T47D (cell line): ENCODE results near the gene IL1RAPL2.

Source experiments
- DNase-seq, 2 experiments: peaks; one replicate each; pipeline versions ENCODE4 v3.0.0 to v3.0.0-alpha.2; 2011 to 2012; ENCODE audit warnings: low read depth in 1 of 2, low spot score in 1 of 2
- JUND ChIP-seq: IDR thresholded peaks from 2 replicates; pipeline ENCODE4 v1.6.1; 2012; ENCODE audit warnings: low read depth
- in situ Hi-C: cut with HindIII; loops from 2 replicates; pipeline ENCODE4 v1.10.0; 2016; ENCODE audit warnings: low sequenced_read_pairs, low pct_unique_long_range_greater_than_20kb

Gene IL1RAPL2

GRCh38 chrX:105515561-105515960 is 949.6 kb downstream of the IL1RAPL2 start:
- in situ Hi-C loops = no loop called here
- DNase-seq = no peak
- no peak for TF ChIP-seq JUND

DNA sequence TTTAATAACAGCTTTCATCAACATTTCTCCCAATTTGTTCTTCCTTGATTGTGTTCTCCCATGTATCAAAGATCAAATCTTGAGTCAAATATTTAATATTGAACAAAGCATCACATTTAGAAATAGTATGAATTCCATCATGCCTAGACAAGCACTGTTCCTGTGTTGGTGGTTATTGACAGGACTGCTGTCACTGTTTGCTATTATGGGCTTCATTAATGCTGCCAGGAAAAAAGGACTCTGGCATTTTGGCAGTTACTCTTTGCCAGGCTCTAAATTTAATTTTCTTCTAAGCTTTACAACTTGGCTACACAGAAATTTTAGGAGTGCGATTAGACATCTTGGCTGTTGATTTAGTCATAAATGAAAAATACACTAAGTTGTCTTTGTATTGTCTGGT is 960.4 kb downstream of the IL1RAPL2 start:
- in situ Hi-C loops = no loop called here
- no peak for DNase-seq
- no peak for TF ChIP-seq JUND

DNA sequence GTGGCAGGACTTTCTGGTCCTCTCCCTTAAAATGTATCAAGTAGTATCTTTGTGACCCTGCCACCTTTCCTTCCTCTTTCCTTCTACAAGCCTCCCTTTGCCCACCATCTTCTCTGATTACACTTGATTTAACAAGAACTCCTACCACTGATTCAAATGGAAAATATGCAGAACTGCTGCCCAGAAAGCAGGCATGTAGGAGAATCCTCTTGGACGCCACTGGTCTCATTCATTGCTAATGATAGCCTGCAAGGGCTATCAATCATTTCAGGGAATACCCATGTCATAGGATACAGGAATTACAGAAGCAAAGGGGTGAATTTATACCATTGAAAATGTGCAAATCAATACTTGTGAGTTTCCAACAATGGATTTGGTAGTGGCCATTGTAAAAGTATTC is 961.8 kb downstream of the IL1RAPL2 start:
- in situ Hi-C loops = no loop called here
- no peak for TF ChIP-seq JUND

DNA sequence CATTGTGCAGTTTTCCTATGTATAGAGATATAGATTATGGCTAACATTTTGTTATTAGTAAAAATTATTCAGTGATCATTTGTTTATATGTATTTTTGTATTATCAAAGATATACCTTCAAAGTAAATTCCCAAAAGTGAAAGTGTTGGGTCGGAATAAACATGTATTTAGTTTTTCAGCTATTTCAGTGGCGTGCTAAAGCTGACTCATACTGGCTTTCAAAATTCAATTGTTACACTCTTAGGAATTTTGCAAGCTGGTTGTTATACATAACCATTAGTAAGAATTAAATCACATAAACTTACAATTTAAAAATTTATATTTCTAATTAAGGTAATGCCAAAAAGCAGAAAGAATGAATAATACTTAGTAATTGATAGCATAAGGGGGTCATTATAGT is 968.0 kb downstream of the IL1RAPL2 start:
- DNase-seq = no peak
- TF ChIP-seq JUND = no peak
- in situ Hi-C loops = no loop called here

More for the DNA sequence above, 961.8 kb downstream of the IL1RAPL2 start:
- no peak for DNase-seq

DNA sequence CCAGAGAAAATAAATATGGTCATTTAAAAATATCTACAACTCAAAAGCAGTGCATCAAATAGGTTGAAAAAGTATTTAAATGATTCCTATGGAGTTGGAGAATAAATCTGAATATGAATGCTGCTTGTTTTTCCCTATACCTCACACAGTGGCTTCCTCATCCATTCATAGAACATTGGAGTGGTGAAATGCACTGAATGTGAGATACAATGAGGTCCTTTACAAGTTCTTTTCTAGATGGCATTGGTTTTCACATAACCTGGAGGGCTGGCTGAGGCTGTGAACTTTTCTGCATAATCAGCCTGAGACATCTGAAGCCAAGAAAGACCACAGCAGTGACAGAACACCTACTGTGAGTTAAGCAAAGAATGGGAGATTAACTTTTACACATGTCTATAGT is 977.3 kb downstream of the IL1RAPL2 start:
- in situ Hi-C loops = no loop called here
- DNase-seq = no peak
- no peak for TF ChIP-seq JUND

- in situ Hi-C loops = no loop called here
- TF ChIP-seq JUND = no peak
- no peak for DNase-seq
Observed at GRCh38 chrX:105550043-105550663, 984.2 kb downstream of the IL1RAPL2 start.

DNA sequence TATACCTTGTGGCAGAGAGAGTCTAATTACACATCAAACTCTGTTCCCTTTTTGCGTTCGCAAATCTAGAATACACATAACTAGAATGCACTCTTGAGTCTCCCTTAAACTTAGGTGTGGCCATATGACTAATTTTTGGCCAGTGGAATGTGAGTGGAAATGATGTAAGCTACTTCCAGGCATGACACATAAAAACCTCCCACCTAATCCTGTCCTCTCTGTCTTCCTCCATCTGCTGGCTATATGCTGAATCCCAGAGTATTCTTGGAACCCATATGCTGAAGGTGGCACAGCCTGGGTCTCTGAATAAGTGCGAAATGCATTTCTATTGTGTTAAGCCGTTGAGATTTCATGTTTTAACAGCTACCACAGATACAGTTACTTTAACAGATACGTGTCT is 986.4 kb downstream of the IL1RAPL2 start:
- in situ Hi-C loops = no loop called here
- no peak for DNase-seq

GRCh38 chrX:105553118-105553517 is 987.1 kb downstream of the IL1RAPL2 start:
- TF ChIP-seq JUND = no peak
- in situ Hi-C loops = no loop called here
- no peak for DNase-seq

More for the DNA sequence above, 986.4 kb downstream of the IL1RAPL2 start:
- TF ChIP-seq JUND = no peak

GRCh38 chrX:105564501-105564900 is 998.5 kb downstream of the IL1RAPL2 start:
- TF ChIP-seq JUND = no peak
- in situ Hi-C loops = no loop called here
- no peak for DNase-seq

GRCh38 chrX:105565856-105566255 is 999.9 kb downstream of the IL1RAPL2 start:
- no peak for DNase-seq
- no peak for TF ChIP-seq JUND
- in situ Hi-C loops = no loop called here

GRCh38 chrX:105567082-105567481 is 1001.1 kb downstream of the IL1RAPL2 start:
- TF ChIP-seq JUND = no peak
- DNase-seq = no peak
- in situ Hi-C loops = no loop called here

DNA sequence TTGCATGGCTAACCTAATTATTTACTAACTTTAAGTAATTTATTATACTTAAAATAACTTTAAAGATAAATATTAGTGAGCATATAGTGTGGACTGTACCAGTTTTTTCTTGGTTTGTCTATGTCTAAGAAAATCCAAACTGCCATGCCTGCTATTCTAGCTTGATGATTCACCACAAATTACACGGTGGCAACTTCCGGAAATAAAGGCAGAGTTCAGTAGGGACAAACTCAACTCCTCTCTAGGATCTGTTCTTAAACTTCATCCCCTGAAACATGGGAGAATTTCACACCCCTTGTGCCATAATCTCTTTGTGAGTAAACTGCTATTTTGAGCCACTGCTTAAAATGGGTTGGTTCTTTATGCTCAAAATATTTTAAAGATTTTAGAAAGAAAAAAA is 1042.7 kb downstream of the IL1RAPL2 start:
- in situ Hi-C loops = no loop called here
- TF ChIP-seq JUND = no peak
- no peak for DNase-seq

DNA sequence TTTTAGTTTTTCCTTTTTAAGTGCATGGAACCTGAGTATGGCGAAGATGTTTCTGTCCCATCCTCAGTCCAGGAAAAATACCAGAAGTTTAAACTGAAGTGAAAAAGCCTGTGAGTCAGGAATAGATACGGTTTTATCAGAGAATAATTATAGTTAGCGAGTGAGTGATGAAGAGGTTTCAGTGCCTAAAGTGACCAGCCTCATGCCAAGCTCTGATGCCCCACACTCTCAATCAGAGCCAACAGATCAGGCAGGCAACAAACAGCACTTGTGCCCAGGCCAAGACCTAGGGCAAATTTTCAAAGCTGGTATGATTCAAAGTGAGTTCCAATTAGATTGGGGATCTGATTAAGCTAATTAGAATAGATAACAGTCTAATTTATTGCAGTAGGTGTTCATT is 1043.5 kb downstream of the IL1RAPL2 start:
- in situ Hi-C loops = no loop called here
- DNase-seq = no peak
- no peak for TF ChIP-seq JUND

DNA sequence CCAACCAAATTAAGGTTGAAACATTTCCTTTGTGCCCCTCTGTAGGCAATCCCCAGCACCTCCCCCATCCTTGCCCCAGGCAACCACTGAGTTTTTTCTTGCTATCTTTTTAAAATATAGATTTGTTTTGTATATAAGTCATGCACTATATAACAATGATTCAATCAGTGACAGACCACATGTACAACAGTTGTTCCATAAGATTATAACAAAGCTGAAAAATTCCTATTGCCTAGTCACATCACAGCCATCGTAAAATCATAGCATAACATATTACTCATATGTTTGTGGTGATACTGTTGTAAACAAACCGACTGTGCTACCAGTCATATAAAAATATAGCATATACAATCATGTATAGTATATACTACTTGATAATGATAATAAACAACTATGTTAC is 1044.4 kb downstream of the IL1RAPL2 start:
- TF ChIP-seq JUND = no peak
- no peak for DNase-seq
- in situ Hi-C loops = no loop called here
